GM19328 (cell line): Measurements from ENCODE around the gene MAGEB4.
A peak's percentile ranks its signal among the peaks of the same experiment; 100 is the strongest.
"Not testable (repeated sequence)": the region's sequence is repeated elsewhere in the genome, so short reads cannot be mapped to it uniquely, and the experiment has no call there.

ENCODE experiments used
- ATAC-seq: cut with Tn5 transposase; IDR thresholded peaks from one replicate; pipeline ENCODE4 v1.9.1; 2021; ENCODE audit warnings: mild to moderate bottlenecking, moderate library complexity; ENCODE audit not compliant: unreplicated experiment

MAGEB4 gene, protein sequence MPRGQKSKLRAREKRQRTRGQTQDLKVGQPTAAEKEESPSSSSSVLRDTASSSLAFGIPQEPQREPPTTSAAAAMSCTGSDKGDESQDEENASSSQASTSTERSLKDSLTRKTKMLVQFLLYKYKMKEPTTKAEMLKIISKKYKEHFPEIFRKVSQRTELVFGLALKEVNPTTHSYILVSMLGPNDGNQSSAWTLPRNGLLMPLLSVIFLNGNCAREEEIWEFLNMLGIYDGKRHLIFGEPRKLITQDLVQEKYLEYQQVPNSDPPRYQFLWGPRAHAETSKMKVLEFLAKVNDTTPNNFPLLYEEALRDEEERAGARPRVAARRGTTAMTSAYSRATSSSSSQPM

DNA sequence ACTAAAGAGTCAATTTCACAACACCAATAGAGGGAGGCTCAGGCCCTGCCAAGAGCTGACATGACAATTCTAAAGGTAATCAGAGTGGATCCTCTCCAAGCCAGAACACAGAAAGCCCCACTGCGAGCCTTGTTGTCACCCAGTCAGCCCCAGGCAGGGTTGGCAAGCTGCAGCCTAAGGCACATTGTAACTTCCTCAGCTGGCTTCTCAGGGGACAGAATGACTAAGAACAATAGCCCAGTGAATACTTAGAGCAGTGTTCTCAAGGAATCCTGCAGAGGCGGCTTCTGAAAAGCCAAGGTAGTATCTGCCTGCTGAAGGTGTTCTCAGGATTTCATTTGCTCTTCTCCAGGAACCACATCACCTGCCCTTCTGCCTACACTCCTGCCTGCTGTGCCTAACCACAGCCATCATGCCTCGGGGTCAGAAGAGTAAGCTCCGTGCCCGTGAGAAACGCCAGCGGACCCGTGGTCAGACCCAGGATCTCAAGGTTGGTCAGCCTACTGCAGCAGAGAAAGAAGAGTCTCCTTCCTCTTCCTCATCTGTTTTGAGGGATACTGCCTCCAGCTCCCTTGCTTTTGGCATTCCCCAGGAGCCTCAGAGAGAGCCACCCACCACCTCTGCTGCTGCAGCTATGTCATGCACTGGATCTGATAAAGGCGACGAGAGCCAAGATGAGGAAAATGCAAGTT is at the start of gene MAGEB4:
Gene MAGEB4 (plus strand): TSS at position 277 of the 692 bp plus-strand sequence. CDS start 136 bp downstream, at position 413.
- ATAC-seq = no peak

DNA sequence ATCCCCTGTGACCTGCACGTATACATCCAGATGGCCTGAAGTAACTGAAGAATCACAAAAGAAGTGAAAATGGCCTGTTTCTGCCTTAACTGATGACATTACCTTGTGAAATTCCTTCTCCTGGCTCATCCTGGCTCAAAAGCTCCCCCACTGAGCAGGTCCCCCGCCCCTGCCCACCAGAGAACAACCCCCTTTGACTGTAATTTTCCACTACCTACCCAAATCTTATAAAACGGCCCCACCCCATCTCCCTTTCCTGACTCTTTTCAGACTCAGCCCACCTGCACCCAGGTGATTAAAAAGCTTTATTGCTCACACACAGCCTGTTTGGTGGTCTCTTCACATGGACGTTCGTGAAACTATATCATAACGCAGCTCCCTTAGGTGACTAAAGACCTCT is 47.9 kb upstream of the MAGEB4 start:
- not testable (repeated sequence) for ATAC-seq

DNA sequence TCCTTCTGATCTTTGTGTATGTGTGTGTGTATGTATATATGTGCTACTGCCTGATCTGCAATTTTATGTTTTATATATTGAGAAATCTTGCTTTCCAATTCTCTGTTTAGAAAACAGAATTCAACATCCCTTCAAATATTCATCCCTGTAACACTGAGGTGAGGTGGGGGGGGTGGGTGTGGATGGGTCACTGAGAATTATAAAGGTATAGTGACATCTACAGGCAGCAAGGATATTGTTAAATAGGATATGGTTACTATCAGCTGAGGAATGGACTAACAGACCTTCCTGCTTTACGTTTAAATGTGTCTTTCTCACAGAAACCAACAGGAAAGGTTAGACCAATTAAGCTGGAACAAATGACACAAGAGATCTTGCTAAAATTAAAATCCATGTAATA is 45.5 kb upstream of the MAGEB4 start:
- peak; percentile 65 for ATAC-seq

DNA sequence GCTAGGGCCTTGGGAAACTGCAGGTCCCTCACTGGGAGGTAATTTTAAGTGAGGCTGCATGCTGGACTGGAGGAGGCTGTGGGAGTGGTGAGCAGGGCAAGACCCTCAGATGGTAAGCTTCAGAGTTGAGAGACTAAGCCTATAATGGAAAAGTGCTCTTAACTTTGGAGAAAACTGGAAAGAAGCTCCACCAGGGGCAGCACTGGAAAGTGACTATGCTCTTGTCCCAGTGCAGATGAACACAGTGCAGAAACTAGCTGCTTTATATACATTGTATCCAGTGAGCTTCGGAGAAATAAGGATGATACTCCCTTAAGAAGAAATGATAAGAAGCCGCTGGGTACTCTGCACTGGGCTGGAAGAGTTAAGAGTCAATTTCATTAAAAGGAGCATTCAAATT is 29.6 kb upstream of the MAGEB4 start:
- no peak for ATAC-seq

DNA sequence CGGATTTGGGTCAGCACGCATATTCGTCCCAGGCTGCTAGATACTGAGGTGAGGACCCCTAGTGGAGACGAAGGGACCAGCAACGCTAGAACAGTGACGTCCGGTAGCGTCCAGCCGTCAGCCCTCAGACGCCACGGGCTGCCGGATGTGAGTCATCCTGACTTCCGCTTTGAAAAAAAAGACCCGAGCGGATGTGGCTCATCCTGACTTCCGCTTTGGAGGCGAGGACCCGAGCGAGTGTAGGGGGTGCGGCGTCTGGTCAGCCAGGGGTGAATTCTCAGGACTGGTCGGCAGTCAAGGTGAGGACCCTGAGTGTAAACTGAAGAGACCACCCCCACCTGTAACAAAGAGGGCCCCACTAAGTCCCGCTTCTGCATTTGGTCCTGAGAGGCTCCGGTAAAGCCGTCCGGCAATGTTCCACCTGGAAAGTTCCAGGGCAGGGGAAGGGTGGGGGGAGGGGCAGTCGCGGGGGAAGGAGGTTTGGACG is 26.4 kb upstream of the MAGEB4 start, which contains the start of gene MAGEB2:
Gene MAGEB2 (plus strand): TSS at position 207 of the 487 bp plus-strand sequence. CDS start 3,018 bp downstream, outside the sequence.
- no peak for ATAC-seq

DNA sequence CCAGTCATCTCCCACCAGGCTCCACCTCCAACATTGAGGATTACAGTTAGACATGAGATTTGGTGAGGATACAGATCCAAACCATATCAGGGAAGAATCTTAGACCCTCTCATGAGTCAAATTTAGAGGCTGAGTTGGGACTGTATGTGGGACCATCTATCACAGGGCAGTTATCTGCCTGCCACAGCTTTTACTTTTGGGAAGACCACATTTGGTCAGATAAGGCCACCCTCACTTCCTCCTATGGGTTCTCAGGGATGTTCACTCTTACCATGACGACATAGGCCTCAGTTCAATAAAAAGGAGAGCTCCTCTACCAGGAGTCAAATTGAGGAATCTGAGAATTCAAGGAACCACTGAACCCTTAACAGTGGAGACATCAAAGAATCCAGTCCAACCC is 24.3 kb upstream of the MAGEB4 start:
- ATAC-seq = no peak

DNA sequence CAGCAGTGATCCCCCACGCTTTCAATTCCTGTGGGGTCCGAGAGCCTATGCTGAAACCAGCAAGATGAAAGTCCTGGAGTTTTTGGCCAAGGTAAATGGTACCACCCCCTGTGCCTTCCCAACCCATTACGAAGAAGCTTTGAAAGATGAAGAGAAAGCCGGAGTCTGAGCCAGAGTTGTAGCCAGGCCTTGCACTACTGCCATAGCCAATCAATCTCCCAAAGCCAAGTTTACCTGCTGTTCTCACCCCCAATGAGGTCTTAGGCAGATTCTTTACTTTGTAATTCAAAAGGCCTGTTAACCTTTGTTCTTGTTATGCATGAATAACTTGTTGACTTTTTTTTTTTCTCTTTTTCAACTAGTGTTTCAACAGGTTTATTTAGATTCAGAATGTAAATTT is 22.4 kb upstream of the MAGEB4 start:
- ATAC-seq = no peak

DNA sequence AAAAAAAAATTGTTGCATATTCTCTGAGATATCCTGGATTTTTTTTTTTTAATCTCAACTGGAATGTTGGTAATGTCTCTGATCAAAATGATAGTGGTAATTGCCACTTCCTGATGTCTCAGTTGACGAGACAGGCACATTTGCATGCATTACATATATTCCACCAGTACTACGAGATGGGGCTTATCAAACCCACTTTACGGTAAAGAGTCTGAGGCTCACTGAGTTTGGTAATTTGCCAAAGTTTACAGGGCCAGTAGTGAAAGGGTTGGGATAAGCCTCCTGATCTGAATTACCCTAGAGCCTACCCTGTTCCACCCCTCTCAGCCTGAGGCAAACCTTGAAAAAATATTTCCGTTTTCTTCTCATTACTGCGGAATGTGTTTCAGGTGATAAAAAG is 21.1 kb upstream of the MAGEB4 start:
- ATAC-seq = no peak

DNA sequence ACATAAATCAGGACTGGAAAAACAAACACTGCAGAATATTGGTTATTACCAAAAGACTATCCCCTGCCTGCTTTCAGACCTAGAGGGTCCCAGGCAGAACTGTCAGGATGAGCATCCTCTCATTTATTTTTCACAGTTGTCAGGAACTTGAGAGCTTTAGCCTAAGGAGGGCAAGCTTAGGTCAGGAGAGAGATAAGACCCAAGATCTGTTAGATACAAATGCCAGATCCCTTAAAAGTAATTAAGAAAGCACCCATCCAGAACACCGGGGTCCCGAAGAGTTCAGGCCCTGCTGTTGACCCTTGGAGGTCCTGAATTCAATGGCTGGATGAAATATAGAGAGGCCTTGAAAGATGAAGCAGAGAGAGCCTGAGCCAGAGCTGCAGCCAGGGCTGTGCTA is 17.3 kb upstream of the MAGEB4 start:
- ATAC-seq = no peak

DNA sequence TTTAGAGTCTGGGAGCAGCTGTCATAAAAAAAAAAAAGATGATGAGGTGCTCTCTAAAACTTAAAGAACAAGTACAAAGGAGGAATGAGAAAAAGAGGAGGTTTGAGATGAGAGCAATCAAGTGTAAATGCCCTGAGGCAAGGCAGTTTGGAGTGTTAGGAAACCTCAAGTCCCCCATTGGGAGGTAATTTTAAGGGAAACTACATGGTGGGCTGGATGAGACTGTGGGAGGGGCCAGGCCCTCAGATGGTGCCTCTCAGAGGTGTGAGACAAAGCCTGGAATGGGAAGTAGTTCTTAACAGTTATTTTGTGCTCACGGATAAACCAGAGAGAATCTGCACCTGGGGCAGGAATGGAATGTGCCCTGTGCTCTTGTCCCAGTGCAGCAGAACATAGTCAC is 13.3 kb upstream of the MAGEB4 start:
- no peak for ATAC-seq

DNA sequence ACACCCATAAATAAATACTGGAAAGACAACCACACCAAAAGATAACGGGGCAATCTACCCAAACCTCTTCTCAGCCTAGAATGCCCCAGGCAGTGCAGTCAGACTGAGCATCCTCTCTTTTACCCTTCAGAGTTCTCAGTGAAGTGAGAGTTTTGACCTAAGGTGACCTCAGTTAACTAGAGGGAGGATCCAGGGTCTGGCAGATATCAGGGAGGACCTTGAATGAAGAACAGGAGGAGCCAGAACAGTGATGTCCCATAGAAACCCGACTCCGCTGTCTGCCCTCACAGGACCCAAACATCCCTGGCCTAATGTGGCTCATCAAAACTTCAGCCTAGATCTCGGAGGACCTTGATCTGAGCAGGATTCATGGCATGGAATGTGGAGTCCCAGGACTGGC is 11.4 kb upstream of the MAGEB4 start, which contains the start of gene MAGEB3:
Gene MAGEB3 (plus strand): TSS at position 263 of the 400 bp plus-strand sequence. CDS start 5,268 bp downstream, outside the sequence.
- ATAC-seq = no peak

DNA sequence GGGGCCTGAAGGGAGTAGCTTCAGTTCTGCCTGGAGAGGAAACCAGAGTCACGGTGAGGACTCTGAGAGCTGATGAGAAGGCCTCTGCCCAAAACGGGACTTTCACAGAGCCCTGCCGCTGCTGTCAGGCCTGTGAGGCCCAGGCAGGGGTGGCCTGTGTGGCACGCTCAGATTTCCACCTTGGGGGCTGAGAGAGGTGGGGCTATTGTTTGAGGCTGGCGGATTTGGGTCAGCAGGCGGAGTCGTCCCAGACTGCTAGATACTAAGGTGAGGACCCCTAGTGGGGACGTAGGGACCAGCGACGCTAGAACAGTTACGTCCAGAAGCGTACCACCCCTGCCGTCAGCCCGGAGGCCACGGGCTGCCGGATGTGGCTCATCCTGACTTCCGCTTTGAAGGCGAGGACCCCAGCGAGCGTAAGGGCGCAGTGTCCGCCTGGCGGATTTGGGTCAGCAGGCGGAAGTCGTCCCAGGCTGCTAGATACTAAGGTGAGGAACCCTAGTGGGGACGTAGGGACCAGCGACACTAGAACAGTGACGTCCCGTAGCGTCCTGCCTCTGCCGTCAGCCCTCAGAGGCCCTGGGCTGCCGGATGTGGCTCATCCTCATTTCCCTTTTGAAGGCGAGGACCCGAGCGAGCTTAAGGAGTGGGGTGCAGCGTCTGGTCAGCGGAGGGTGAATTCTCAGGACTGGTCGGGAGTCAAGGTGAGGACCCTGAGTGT is 5.1 kb downstream of the MAGEB4 start, which contains the start of gene MAGEB1:
Gene MAGEB1 (plus strand): TSS at position 378 of the 721 bp plus-strand sequence. CDS start 3,348 bp downstream, outside the sequence.
- no peak for ATAC-seq

DNA sequence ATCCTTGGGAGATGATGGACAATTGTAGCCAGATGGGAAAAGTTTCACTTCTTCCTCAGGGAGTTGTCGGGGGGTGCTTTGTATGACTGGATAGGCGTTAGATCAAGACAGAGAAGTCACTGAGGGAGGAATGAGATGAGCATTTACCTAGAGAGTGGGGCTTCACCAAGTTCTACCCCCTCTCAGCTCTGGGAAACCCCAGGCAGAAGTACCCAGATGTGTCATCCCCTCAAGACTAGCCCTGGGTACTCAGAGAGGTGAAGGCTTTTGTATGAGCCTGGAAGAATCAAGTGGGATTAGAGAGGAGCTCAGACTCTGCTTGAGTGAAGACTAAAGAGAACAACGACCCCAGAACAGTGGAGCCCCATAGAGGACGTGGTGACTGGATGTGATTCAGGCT is 7.1 kb downstream of the MAGEB4 start:
- ATAC-seq = no peak

DNA sequence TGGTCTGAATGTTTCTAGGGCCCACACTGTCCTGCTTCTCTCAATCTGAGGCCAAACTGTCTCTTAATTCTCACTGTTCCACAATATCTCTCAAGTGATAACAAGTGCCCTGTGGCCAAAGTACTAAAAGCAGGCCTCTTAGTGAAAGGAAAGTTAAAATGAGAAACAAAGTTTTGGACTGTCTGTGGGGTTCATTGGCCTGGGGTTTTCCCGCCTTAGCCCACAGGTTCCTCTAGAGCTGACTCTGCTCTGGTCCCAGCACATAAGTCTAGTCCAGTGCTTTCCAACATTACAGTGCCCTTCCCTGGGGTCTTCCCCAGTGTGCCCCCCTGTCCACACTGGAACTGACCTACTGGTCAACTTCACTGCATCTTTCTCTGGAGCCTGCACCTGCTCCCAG is 11.5 kb downstream of the MAGEB4 start:
- no peak for ATAC-seq

DNA sequence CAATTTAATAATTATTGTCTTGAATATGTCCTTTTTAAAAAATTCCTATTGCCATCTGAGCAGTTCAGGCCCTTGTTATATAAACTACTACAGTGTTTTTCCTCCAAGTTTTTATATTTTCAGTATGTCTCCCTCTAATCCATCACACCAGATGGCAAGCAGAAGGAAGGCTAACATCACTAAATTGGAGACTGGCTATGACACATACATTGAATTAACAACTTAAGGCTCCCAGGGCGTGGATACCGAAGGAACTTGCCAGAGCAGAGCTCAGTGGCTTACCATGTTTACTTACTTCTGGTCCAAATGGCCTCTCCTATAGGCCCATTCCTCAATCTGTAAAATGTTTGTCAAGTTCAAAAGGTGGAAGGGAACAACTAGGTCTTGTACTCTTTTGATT is 18.1 kb downstream of the MAGEB4 start:
- ATAC-seq = no peak

DNA sequence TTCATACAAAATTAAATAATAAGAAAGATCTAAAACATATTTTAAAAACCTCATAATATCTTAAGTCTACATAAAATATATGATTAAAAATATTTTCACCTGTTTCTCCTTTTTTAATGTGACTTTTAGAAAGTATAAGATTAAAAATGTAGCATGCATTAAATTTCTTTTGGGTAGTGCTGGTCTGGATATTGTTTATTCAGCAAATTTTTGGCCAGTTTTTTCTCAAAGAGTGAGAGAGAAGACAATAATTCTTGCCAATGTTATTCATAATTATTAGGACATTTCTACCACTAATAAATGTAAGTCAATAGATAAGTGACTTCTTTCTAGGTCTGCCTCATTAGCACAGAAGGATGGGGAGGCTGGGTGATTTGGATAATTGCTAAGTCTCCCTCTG is 19.2 kb downstream of the MAGEB4 start:
- no peak for ATAC-seq

DNA sequence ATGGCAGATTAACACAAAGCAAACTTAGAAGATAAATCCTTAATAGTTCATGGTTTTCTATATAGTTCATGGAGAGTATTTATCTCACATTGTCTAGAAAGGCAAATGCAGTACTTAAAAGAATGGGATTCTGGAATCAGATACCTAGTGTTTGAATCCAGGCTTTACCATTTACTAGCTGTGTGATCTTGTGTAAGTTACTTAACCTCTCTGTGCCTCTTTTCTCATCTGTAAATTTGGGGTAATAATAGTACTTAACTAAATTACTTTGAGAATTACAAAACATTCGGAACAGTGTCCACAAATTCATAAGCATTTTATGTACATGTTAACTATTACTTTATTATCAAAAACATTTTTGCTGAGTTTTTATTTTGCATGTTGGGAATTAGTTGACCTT is 21.0 kb downstream of the MAGEB4 start:
- no peak for ATAC-seq

DNA sequence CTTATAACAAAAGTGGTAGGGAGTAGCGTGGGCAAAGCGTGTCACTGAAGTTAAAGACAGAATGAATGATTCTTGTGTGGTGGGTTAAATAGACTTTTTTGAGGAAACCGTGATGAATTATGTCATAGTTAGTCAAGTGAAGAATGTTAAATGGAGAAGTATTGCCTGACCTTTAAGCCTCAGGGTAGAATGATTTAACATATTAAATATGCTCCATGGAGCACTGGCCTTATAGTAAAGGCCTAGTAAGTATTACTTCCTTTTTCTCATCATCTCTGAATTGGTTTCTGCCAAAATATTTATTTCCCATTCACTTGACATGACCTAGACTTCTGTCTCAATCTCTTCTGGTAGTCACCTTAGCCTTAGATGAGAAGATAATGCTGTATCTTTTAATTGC is 28.8 kb downstream of the MAGEB4 start:
- no peak for ATAC-seq

DNA sequence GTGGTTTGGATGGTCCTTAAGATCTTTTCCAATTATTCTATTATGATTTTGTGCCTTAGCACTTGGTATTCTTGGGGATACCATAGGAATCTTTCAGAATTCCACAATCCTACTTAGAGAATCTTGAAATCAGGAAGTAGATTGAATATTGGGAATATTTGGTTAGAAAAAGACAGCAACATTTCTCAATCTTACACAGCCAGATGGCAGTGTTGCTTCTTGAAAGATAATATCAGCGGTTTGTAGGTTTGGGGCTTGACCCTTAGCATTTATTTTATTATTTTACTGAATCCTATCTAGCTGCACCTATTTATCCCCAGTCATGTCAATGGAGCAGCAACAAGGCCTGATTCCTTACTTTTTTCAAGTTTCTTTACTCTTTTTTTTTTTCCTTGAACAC is 33.7 kb downstream of the MAGEB4 start:
- ATAC-seq = no peak

DNA sequence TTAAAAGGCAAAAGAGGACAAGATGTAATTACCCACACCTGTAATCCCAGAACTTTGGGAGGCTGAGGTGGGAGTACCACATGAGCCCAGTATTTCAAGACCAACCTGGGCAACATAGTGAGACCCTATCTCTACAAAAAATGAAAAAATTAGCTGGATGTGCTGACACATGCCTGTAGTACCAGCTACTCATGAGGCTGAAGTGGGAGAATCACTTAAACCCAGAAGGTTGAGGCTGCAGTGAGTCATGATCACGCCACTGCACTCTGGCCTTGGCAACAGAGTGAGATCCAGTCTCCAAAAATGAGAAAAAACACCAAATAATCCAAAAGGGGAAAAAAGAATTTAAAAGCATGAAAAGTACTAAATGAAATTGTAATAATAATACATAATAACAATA is 36.6 kb downstream of the MAGEB4 start:
- no peak for ATAC-seq

DNA sequence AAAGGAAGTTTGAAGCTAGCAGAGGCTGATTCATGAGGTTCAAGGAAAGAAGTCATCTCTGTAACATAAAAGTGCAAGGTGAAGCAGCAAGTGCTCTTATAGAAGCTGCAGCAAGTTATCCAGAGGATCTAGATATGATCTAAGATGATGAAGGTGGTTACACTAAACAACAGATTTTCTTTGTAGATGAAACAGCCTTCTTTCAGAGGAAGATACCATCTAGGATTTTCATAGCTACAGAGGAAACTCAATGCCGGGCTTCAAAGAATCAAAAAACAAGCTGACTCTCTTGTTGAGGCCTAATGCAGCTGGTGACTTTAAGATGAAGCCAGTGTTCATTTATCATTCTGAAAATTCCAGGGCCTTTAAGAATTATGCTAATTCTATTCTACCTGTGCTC is 38.6 kb downstream of the MAGEB4 start:
- ATAC-seq = no peak
